Stimulated activated CD8-positive, alpha-beta memory T cell treated with anti-CD3 and anti-CD28 coated beads, Interleukin-7, amount 100 ng/mL, for 24 hours (primary cell): ENCODE data around the gene ARHGAP26.

Experiments used
- DNase-seq: peaks from one replicate; pipeline ENCODE4 v3.0.0-alpha.2; 2020; ENCODE audit warnings: low read depth

The ARHGAP26 gene

GRCh38 chr5:143228597-143229293 is 458.6 kb downstream of the ARHGAP26 start:
- no peak for DNase-seq

- DNase-seq, result no peak
Measured at GRCh38 chr5:143229426-143229895, 459.3 kb downstream of the ARHGAP26 start.

DNA sequence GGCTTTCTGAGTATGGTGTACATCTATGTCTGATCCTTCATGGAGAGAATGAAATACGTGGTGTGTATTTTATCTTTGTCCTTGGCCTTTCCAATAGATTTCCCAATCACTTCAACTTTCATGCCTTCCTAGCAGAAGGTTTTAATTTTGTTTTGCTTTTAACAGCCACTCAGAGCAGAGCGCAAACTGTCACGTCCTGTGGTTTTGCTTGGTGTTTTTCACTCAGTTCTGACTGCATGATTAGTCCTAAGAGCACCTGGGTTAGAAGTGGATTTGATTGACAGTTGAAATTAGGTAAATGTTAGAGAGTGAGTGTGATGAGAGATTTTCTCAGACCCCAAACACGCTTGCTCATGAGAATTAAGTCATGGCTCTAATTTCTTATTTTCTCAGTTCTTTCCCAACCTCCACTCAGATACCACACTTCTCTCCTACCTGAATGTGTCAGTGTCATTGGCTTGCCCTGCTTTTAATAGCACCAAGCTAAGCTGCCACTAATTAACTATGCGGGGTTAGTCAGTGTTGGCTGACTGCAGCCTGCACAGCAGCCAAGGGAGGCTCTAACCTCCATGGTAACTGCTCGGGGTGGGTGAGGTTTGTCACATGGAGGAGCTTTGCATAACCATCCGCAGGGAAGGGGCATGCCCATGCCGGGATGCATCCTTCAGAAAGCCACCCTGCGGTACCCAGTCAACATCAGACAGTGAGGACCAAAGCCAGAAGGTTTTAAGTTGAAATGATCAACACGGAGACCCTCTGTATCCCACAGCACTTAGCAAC is 459.9 kb downstream of the ARHGAP26 start:
- DNase-seq, result no peak

GRCh38 chr5:143230676-143230996 is 460.5 kb downstream of the ARHGAP26 start:
- DNase-seq, result no peak

DNA sequence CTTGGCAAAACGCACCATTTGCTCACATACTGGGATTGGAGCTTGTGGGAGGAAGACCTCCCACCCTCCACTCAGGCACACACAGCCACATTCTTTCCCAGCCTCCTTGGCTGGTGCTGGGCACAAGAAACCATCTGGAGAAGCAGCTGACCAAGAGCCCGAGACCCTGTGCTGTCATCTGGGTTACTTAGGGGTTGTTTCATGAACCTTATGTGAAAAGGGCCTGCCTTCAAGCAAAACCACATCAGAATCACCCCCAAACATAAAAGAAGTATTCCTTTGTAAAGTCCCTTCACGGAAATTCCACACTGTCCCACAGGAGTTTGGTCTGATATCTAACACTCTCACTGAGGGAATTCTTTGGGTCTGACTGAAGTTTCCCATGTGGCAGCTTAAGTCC is 461.2 kb downstream of the ARHGAP26 start:
- DNase-seq, result no peak

GRCh38 chr5:143231973-143232812 is 462.0 kb downstream of the ARHGAP26 start:
- no peak for DNase-seq

GRCh38 chr5:143233031-143233430 is 462.9 kb downstream of the ARHGAP26 start:
- no peak for DNase-seq

DNA sequence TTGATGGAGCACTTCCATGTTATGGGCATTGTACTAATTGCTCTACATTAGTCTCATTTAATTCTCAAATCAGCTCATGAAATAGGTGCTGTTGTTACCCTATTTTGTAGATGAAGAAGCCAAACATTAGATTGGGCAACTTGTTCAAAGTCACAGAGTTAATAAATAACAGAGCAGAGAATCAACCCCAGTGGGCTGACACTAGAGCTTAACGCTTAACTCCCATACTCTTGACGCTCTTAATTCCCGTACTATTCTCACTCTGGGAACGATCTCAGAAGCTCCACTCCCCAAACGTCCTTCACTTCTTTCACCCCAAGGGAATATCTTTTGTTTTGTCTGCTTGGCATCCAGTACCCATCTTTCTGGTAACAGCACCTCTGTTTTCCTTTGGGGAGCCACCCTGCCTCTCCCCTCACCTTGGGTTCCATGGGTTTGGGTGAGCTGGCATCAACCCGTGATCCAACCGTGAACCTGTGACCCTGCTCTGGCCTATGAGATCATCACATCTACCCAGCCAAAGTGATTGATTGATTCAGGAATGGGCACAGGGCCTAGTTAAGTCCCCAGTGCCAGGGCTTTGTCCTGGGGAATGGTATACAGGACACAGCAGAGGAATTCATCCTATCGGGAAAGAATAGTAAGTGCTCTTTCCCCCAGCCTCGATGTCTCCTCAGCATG is 464.1 kb downstream of the ARHGAP26 start:
- DNase-seq, result no peak

DNA sequence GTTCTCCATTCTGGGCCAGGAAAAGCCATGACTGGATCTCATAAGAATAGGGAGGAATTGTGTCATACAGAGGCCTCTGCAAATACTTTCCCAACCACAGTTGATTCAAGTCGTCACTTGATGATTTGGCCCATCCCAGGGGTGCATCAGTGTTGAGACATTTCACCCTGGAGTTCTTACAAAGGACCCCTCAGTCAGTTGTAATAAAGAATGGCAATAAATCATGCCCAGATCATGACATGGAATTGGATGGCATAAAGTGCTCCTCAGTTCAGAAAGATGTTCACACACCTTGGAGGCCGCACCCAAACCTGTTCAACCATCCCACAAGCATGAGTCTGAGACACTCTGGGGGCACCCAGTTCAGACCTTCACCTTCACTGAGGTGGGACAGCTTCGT is 465.2 kb downstream of the ARHGAP26 start:
- no peak for DNase-seq

- no peak for DNase-seq
Measured at GRCh38 chr5:143236682-143237081, 466.5 kb downstream of the ARHGAP26 start.

DNA sequence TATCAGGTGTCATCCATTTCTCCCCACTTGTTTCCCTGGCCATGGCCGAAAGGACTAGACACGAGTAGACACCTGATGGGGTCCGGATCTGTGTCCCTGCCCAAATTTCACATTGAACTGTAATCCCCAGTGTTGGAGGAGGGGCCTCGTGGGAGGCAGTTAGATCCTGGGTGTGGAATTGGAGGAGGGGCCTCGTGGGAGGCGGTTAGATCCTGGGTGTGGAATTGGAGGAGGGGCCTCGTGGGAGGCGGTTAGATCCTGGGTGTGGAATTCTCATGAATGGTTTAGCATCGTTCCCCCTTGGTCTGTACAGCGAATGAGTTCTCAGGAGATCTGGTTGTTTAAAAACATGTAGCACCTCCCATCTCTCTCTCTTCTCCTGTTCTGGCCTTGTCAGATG is 467.5 kb downstream of the ARHGAP26 start:
- DNase-seq, result no peak

- no peak for DNase-seq
Measured at GRCh38 chr5:143238620-143239019, 468.4 kb downstream of the ARHGAP26 start.

- no peak for DNase-seq
Measured at GRCh38 chr5:143239882-143240518, 469.8 kb downstream of the ARHGAP26 start.

DNA sequence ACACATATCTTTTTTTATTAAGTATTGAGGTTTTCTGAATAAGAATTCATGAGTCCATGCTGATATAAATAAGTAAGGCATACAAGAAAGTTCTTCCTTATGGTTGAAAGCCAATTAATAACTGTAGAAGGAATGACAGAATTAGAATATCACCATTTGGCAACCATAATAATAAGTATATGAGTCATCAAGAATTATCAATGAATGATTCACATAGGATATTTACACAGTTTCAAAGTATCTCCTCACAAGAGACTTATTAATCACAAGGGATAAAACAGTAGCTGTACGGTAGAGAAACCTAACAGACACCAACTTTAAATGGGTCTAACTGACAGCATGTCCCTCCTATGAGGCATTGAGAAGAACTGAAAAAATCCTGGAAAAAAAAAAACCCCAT is 471.7 kb downstream of the ARHGAP26 start:
- DNase-seq, result no peak

GRCh38 chr5:143243103-143243502 is 472.9 kb downstream of the ARHGAP26 start:
- DNase-seq, result no peak

- no peak for DNase-seq
Measured at GRCh38 chr5:143244000-143244736, 474.0 kb downstream of the ARHGAP26 start.

GRCh38 chr5:143244990-143245389 is 474.8 kb downstream of the ARHGAP26 start:
- DNase-seq, result no peak

DNA sequence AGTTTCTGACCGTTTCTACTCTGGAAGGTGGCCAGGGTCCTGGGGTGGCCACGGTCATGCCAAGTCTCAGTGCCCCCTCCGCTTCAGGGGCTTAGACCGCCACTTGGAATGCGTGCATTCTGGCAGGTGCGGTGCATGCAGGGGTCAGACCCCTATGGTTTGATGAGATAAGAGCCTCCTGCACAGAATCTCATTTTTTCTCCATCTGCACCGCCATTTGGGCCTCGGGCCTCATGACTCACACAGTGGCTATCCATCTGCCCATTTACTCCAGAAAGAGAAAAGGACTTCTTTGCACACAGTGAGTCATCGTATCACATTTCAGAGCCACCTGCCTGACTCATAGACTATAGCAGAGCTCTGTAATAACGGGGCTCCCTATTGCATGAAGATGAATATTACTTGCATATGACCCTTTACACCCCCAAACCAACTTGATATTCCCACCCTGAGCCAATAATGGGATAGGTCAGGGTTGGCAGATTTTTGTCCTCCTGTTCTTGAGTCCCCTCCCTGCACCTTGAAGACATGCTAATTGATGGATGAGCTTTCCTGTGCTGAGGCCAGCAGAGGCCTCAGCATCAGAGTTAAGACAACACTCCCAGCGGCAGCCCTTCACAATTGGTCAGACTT is 475.9 kb downstream of the ARHGAP26 start:
- no peak for DNase-seq

DNA sequence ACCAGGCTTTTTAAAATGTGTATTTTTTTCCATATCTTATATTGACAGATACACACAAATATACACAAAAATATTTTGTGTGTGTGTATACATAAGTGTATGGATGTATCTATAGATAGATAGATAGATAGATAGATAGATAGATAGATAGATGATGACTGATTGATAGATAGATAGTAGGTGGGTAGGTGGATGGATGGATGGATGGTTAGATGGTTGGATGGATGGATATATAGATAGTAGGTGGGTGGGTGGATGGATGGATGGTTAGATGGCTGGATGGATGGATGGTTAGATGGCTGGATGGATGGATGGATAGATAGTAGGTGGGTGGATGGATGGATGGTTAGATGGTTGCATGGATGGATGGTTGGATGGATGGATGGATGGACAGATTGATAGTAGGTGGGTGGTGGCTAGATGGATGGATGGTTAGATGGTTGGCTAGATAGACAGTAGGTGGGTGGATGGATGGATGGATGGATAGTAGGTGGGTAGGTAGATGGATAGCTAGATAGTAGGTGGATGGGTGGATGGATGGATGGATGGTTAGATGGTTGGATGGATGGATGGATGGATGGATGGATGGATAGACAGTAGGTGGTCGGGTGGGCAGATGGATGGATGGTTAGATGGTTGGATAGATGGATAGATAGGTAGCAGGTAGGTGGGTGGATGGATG is 477.1 kb downstream of the ARHGAP26 start:
- DNase-seq, result no peak

DNA sequence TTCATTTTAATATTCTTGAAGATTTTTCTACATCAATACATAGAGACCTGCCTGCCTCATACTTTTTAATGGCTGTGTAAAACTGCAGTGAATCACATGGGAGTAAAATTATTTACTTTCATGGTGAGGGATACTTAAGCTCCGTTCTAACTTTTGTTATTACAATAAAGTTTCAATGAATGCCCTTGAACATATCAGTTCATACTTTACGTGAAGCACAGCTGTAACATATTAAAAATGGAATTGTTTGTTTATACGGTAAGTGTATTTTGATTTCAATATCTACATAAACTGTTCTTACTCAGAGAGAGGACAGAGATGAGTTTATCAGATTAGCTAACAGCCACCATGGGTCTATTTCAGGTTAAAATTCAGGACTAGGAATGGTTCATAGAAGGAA is 478.2 kb downstream of the ARHGAP26 start:
- no peak for DNase-seq
